Naive thymus-derived CD8-positive, alpha-beta T cell (primary cell): Measurements from ENCODE around the gene NMNAT2. TPM values are rescaled to one million over a fixed set of nuclear protein-coding genes. Genes with fewer than 3 reads are reported as not detected.

Experiments used
- ATAC-seq, 2 donors: fragments of 150-1000 bp; cut with Tn5 transposase in 1 of 2; sonication (Bioruptor Pico), chemical (Tn5 transposase) in 1 of 2; 1 replicate in 1 of 2; 2 replicates in 1 of 2; pipeline ENCODE4 v1.10.0; 2021; ENCODE audit warnings: mild to moderate bottlenecking in 2 of 2, moderate library complexity in 2 of 2
- POLR2A ChIA-PET: fragments of 350-600 bp; sonication (Branson Sonifier 250); formaldehyde crosslinking; loops from one replicate; lab custom pipeline; 2021; ENCODE audit warnings: antibody characterized with exemption; lab: Charles Lee
- DNase-seq, 10 donors: peaks; one replicate each; pipeline versions ENCODE4 v3.0.0 to v3.0.0-alpha.2; 2020 to 2022
- H3K27ac Mint-ChIP-seq, 10 donors: one replicate each; pipeline ENCODE4 v1.8.0; 2020 to 2022; ENCODE audit warnings: mild to moderate bottlenecking in 10 of 10, mixed read lengths in 10 of 10, moderate library complexity in 4 of 10, inconsistent platforms in 1 of 10
- H3K27me3 Mint-ChIP-seq, 5 donors: one replicate each; pipeline ENCODE4 v1.8.0; 2021 to 2022; ENCODE audit warnings: mixed read lengths in 5 of 5
- H3K36me3 Mint-ChIP-seq, 3 donors: one replicate each; pipeline ENCODE4 v1.8.0; 2020 to 2022; ENCODE audit warnings: mixed read lengths in 3 of 3, mild to moderate bottlenecking in 2 of 3, inconsistent platforms in 1 of 3
- H3K4me1 Mint-ChIP-seq, 4 donors: one replicate each; pipeline ENCODE4 v1.8.0; 2021 to 2022; ENCODE audit warnings: mixed read lengths in 4 of 4
- H3K4me3 Mint-ChIP-seq, 10 donors: one replicate each; pipeline ENCODE4 v1.8.0; 2020 to 2022; ENCODE audit warnings: mild to moderate bottlenecking in 10 of 10, mixed read lengths in 10 of 10, moderate library complexity in 6 of 10, inconsistent platforms in 1 of 10
- H3K9me3 Mint-ChIP-seq, 9 donors: one replicate each; pipeline ENCODE4 v1.8.0; 2020 to 2022; ENCODE audit warnings: mixed read lengths in 9 of 9, mild to moderate bottlenecking in 3 of 9, inconsistent platforms in 1 of 9, moderate library complexity in 1 of 9
- polyA plus RNA-seq, 3 donors: library from polyadenylated mRNA; unstranded; fragments of 300-500 nt; fragmentation: Illumina TruSeq; gene quantifications; one replicate each; pipeline ENCODE4 v1.2.3, GENCODE V29; 2021
- total RNA-seq, 8 experiments: library from RNA in 2 of 8; stranded (reverse) in 2 of 8; gene quantifications; one replicate each; pipeline ENCODE4 v1.2.3 and lab custom pipeline; 2021 to 2026

Gene NMNAT2
- total and polyA plus RNA-seq, 5 experiments from 2014 or later: not detected

GRCh38 chr1:183251101-183251958, 166.8 kb downstream of the NMNAT2 start:
- Mint-ChIP-seq H3K36me3 (no peaks in the 10 kb centered on the region), H3K27ac (no peak overlapping the region), H3K4me1 (peaks cover 0 to 2% (median 0%) of the 10 kb centered on the region in 4 donors), H3K27me3 (peaks cover 5 to 13% (median 8%) of the 10 kb centered on the region in 5 donors), H3K4me3 (no peak overlapping the region), H3K9me3 (peaks cover 0 to 10% (median under 1%) of the 10 kb centered on the region in 9 donors)
- DNase-seq: no peak
- POLR2A ChIA-PET: no interaction called here
- ATAC-seq: no peak

GRCh38 chr1:183249941-183250452, 168.2 kb downstream of the NMNAT2 start:
- no peak for DNase-seq
- peaks cover 0 to 2% (median 0%) of the 10 kb centered on the region in 4 donors for H3K4me1 Mint-ChIP-seq
- POLR2A ChIA-PET: no interaction called here
- H3K9me3 Mint-ChIP-seq: peaks cover 0 to 9% (median 0%) of the 10 kb centered on the region in 9 donors
- no peak overlapping the region for H3K4me3 Mint-ChIP-seq
- peak overlapping the region in 1 of 10 donors; percentile 34 for H3K27ac Mint-ChIP-seq
- ATAC-seq: no peak
- H3K27me3 Mint-ChIP-seq: peaks cover 4 to 17% (median 13%) of the 10 kb centered on the region in 5 donors
- H3K36me3 Mint-ChIP-seq: peaks cover 0 to 2% (median 0%) of the 10 kb centered on the region in 3 donors

- H3K27ac Mint-ChIP-seq: no peak overlapping the region
- ATAC-seq (no peak), DNase-seq (no peak)
- POLR2A ChIA-PET: no interaction called here
- H3K4me1 Mint-ChIP-seq: peaks cover 0 to 2% (median 0%) of the 10 kb centered on the region in 4 donors
- H3K27me3 Mint-ChIP-seq: peaks cover 4 to 18% (median 12%) of the 10 kb centered on the region in 5 donors
- H3K4me3 Mint-ChIP-seq: no peak overlapping the region
- peaks cover 0 to 2% (median 0%) of the 10 kb centered on the region in 3 donors for H3K36me3 Mint-ChIP-seq
- H3K9me3 Mint-ChIP-seq: peaks cover 0 to 9% (median 0%) of the 10 kb centered on the region in 9 donors
These were observed 169.0 kb downstream of the NMNAT2 start for GRCh38 chr1:183248989-183249691.

- ATAC-seq (no peak), DNase-seq (no peak)
- Mint-ChIP-seq H3K4me3 (no peak overlapping the region), H3K36me3 (peaks cover 0 to 2% (median 0%) of the 10 kb centered on the region in 3 donors), H3K9me3 (peaks cover 0 to 9% (median 0%) of the 10 kb centered on the region in 9 donors), H3K27ac (no peak overlapping the region), H3K4me1 (peaks cover 0 to 2% (median 0%) of the 10 kb centered on the region in 4 donors), H3K27me3 (peaks cover 4 to 20% (median 12%) of the 10 kb centered on the region in 5 donors)
- POLR2A ChIA-PET: interaction anchor here (0.6 kb wide), 1 partner anchor 64 kb away, joined by 3 read pairs; no protein-coding TSS in a partner anchor
These were observed 170.2 kb downstream of the NMNAT2 start for GRCh38 chr1:183247931-183248330.

DNA sequence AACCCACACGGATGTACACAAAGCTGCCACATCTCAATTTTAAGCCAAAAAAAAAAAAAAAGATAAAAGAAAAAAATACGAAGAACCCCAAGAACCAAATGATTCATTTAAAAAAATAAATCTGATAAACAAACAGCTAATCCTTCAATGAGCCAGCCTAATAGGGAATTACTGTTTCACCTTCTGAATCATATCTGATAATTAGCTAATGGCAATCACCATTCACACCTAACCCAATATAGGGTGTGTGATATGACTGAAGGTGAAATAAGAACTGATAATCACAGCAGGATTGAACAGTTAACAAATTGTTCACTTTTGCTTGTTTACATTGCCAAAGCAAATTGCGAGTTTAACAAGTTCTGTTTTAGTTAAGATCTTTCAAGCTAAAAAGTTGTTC, 170.7 kb downstream of the NMNAT2 start:
- H3K27ac Mint-ChIP-seq: no peak overlapping the region
- ATAC-seq: no peak
- peaks cover 4 to 21% (median 12%) of the 10 kb centered on the region in 5 donors for H3K27me3 Mint-ChIP-seq
- peaks cover 0 to 9% (median 0%) of the 10 kb centered on the region in 9 donors for H3K9me3 Mint-ChIP-seq
- H3K36me3 Mint-ChIP-seq: peaks cover 0 to 2% (median 0%) of the 10 kb centered on the region in 3 donors
- POLR2A ChIA-PET: interaction anchor here (0.6 kb wide), 1 partner anchor 64 kb away, joined by 3 read pairs; no protein-coding TSS in a partner anchor
- H3K4me3 Mint-ChIP-seq: no peak overlapping the region
- DNase-seq: no peak
- H3K4me1 Mint-ChIP-seq: peaks cover 0 to 2% (median 0%) of the 10 kb centered on the region in 4 donors

DNA sequence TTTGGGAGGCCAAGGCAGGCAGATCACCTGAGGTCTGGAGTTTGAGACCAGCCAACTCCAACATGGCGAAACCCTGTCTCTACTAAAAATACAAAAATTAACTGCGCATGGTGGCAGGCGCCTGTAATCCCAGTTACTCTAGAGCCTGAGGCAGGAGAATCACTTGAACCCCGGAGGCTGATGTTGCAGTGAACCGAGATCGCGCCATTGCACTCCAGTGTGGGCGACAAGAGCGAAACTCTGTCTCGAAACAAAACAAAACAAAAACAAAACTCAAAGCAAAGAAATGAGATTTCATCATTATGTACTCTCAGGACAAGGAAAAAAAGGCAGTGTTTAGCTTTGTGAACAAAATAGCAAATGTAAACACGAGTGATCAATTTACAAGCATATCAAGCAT, 171.1 kb downstream of the NMNAT2 start:
- peaks cover 0 to 2% (median 0%) of the 10 kb centered on the region in 4 donors for H3K4me1 Mint-ChIP-seq
- peaks cover 0 to 6% (median 0%) of the 10 kb centered on the region in 9 donors for H3K9me3 Mint-ChIP-seq
- ATAC-seq: no peak

DNA sequence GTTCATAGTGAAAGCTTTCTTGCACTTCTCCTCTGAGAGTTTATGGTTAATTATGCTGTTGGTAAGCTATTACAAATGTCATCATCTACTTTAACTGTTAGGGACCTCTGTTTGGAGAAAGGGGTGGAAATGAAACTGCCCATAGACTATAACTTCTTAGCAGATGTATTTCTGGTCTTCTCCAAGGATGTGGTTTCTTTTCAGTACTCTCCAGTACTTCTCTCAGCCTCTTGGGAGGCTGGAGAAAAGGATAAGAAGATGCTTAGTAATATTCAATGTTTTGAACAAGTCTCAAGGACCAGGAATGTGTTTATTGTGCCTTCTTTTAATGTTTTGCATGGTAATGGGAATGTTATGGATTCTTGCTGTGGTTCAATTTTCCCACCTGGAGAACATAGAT, 171.7 kb downstream of the NMNAT2 start:
- H3K36me3 Mint-ChIP-seq: peaks cover 0 to 2% (median 0%) of the 10 kb centered on the region in 3 donors
- POLR2A ChIA-PET: no interaction called here
- H3K27ac Mint-ChIP-seq: no peak overlapping the region
- H3K27me3 Mint-ChIP-seq: peaks cover 1 to 21% (median 10%) of the 10 kb centered on the region in 5 donors
- no peaks in the 10 kb centered on the region for H3K4me1 Mint-ChIP-seq
- ATAC-seq: no peak
- H3K4me3 Mint-ChIP-seq: no peak overlapping the region
- peaks cover 0 to under 1% (median 0%) of the 10 kb centered on the region in 9 donors for H3K9me3 Mint-ChIP-seq
- DNase-seq: no peak

More for the DNA sequence above, 171.1 kb downstream of the NMNAT2 start:
- H3K36me3 Mint-ChIP-seq: peaks cover 0 to 2% (median 0%) of the 10 kb centered on the region in 3 donors
- POLR2A ChIA-PET: no interaction called here
- H3K27ac Mint-ChIP-seq: no peak overlapping the region
- H3K4me3 Mint-ChIP-seq: no peak overlapping the region
- H3K27me3 Mint-ChIP-seq: peaks cover 4 to 21% (median 12%) of the 10 kb centered on the region in 5 donors
- DNase-seq: no peak

- ATAC-seq: no peak
- H3K9me3 Mint-ChIP-seq: no peaks in the 10 kb centered on the region
- no peak overlapping the region for H3K27ac Mint-ChIP-seq
- POLR2A ChIA-PET: no interaction called here
- H3K4me3 Mint-ChIP-seq: no peak overlapping the region
- DNase-seq: no peak
- H3K27me3 Mint-ChIP-seq: peaks cover 1 to 27% (median 10%) of the 10 kb centered on the region in 5 donors
- H3K36me3 Mint-ChIP-seq: peaks cover 0 to 2% (median 0%) of the 10 kb centered on the region in 3 donors
- no peaks in the 10 kb centered on the region for H3K4me1 Mint-ChIP-seq
These were observed 172.8 kb downstream of the NMNAT2 start for GRCh38 chr1:183245357-183245756.

DNA sequence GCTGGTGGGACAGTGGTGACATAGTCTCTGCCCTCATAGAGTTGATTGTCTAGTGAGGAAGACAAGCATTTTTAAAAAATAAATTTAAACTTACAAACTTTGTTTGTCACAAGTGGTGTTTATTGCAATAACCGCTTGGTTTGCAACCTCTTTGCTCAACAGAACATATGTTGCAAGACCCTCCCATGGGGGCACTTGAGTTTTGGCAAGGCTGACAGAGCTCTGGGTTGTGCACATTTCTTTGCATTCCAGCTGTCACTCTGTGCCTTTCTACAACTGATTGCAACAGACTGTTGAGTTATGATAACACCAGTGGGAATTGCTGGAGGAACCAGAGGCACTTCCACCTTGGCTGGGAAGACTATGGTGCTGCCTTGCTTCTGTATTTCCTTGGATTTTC, 173.7 kb downstream of the NMNAT2 start:
- Mint-ChIP-seq H3K4me1 (no peaks in the 10 kb centered on the region), H3K27ac (no peak overlapping the region), H3K9me3 (no peaks in the 10 kb centered on the region), H3K27me3 (peaks cover 1 to 24% (median 7%) of the 10 kb centered on the region in 5 donors), H3K36me3 (peaks cover 0 to 2% (median 0%) of the 10 kb centered on the region in 3 donors), H3K4me3 (no peak overlapping the region)
- no peak for ATAC-seq
- no peak for DNase-seq
- POLR2A ChIA-PET: no interaction called here

- H3K36me3 Mint-ChIP-seq: peaks cover 0 to 2% (median 0%) of the 10 kb centered on the region in 3 donors
- no peak for DNase-seq
- POLR2A ChIA-PET: interaction anchor here (0.5 kb wide), 1 partner anchor 1016 kb away, joined by 5 read pairs; no protein-coding TSS in a partner anchor
- H3K9me3 Mint-ChIP-seq: no peaks in the 10 kb centered on the region
- no peak overlapping the region for H3K4me3 Mint-ChIP-seq
- peaks cover 1 to 24% (median 4%) of the 10 kb centered on the region in 5 donors for H3K27me3 Mint-ChIP-seq
- H3K27ac Mint-ChIP-seq: no peak overlapping the region
- H3K4me1 Mint-ChIP-seq: no peaks in the 10 kb centered on the region
- no peak for ATAC-seq
These were observed 174.8 kb downstream of the NMNAT2 start for GRCh38 chr1:183243161-183244050.

DNA sequence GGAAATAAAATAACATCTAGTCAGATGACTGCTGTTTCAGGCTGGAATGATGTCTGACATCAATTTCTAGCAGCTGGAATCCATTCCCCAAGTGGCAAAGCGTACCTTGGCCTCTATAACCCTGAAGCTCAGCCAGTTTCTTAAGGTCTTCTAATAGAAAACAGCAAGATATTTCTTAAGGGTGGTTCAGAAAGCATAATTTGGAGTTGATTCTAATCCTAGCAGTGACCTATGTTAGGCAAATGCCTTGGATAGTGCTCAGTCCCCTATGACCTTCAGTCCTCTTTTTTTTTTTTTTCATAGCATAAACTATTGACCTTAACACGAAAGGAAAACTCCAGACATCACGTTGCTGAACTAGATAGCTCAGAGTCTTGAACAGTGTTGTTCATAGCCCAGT, 175.6 kb downstream of the NMNAT2 start:
- Mint-ChIP-seq H3K27me3 (peaks cover 0 to 24% (median 4%) of the 10 kb centered on the region in 5 donors), H3K4me1 (no peaks in the 10 kb centered on the region), H3K36me3 (peaks cover 0 to 2% (median 0%) of the 10 kb centered on the region in 3 donors), H3K27ac (no peak overlapping the region), H3K9me3 (no peaks in the 10 kb centered on the region), H3K4me3 (no peak overlapping the region)
- ATAC-seq: no peak
- no peak for DNase-seq
- POLR2A ChIA-PET: no interaction called here
